SK-N-SH treated with all-trans-retinoic acid at 6 μM for 48 hours (cell line): ENCODE measurements around the gene TCF23.

ENCODE experiments used
- ATAC-seq: fragments of 200-7000 bp; cut with Tn5 transposase; 3 replicates; pipeline ENCODE4 v1.9.1; 2020; ENCODE audit warnings: mild to moderate bottlenecking, moderate library complexity
- ARNTL ChIP-seq: fragments of 450-650 bp; formaldehyde crosslinking; IDR thresholded peaks from 2 replicates; pipeline ENCODE4 v1.5.0; 2020; ENCODE audit warnings: low read depth, mild to moderate bottlenecking, moderate library complexity, borderline replicate concordance
- BACH2 ChIP-seq: fragments of 250-450 bp; sonication (Bioruptor Pico); IDR thresholded peaks from 2 replicates; pipeline ENCODE4 v1.9.0; 2021; ENCODE audit warnings: mild to moderate bottlenecking, borderline replicate concordance
- CREB5 ChIP-seq: fragments of 250-450 bp; sonication (Bioruptor Pico); IDR thresholded peaks from 2 replicates; pipeline ENCODE4 v1.5.1; 2020; ENCODE audit warnings: low read depth, mild to moderate bottlenecking, moderate library complexity
- CSDC2 ChIP-seq: fragments of 250-450 bp; sonication (Bioruptor Pico); IDR thresholded peaks from 2 replicates; pipeline ENCODE4 v1.5.0; 2020; ENCODE audit warnings: mild to moderate bottlenecking, moderate library complexity
- CSRNP3 ChIP-seq: fragments of 250-450 bp; sonication (Bioruptor Pico); IDR thresholded peaks from 2 replicates; pipeline ENCODE4 v1.5.1; 2021; ENCODE audit warnings: mild to moderate bottlenecking, moderate library complexity
- GLIS3 ChIP-seq: fragments of 250-450 bp; sonication (Bioruptor Pico); IDR thresholded peaks from 2 replicates; pipeline ENCODE4 v1.5.0; 2020; ENCODE audit warnings: mild to moderate bottlenecking, moderate library complexity
- ISL1 ChIP-seq: fragments of 250-450 bp; sonication (Bioruptor Pico); IDR thresholded peaks from 2 replicates; pipeline ENCODE4 v2.1.2; 2022; ENCODE audit warnings: mild to moderate bottlenecking, moderate library complexity
- OSR1 ChIP-seq: fragments of 250-450 bp; sonication (Bioruptor Pico); IDR thresholded peaks from 2 replicates; pipeline ENCODE4 v1.8.0; 2022; ENCODE audit warnings: moderate library complexity, mild to moderate bottlenecking, inconsistent platforms
- PATZ1 ChIP-seq: fragments of 250-450 bp; sonication (Bioruptor Pico); IDR thresholded peaks from 2 replicates; pipeline ENCODE4 v1.8.0; 2020; ENCODE audit warnings: mild to moderate bottlenecking, moderate library complexity, borderline replicate concordance
- POU6F1 ChIP-seq: fragments of 250-450 bp; sonication (Bioruptor Pico); IDR thresholded peaks from 2 replicates; pipeline ENCODE4 v1.8.0; 2021; ENCODE audit warnings: low read depth, mild to moderate bottlenecking, moderate library complexity, borderline replicate concordance
- PPARA ChIP-seq: fragments of 250-450 bp; sonication (Bioruptor Pico); IDR thresholded peaks from 2 replicates; pipeline ENCODE4 v1.5.0; 2020; ENCODE audit warnings: mild to moderate bottlenecking, borderline replicate concordance
- RARB ChIP-seq: fragments of 250-450 bp; sonication (Bioruptor Pico); IDR thresholded peaks from 2 replicates; pipeline ENCODE4 v1.8.0; 2021; ENCODE audit warnings: mild to moderate bottlenecking, moderate library complexity
- SNAI2 ChIP-seq: fragments of 250-450 bp; sonication (Bioruptor Pico); IDR thresholded peaks from 2 replicates; pipeline ENCODE4 v1.5.0; 2020; ENCODE audit warnings: mild to moderate bottlenecking, moderate library complexity
- TCF4 ChIP-seq: fragments of 250-450 bp; sonication (Bioruptor Pico); IDR thresholded peaks from 2 replicates; pipeline ENCODE4 v1.8.0; 2021; ENCODE audit warnings: mild to moderate bottlenecking, moderate library complexity, borderline replicate concordance
- TOX ChIP-seq: fragments of 250-450 bp; sonication (Bioruptor Pico); IDR thresholded peaks from 2 replicates; pipeline ENCODE4 v1.8.0; 2021; ENCODE audit warnings: mild to moderate bottlenecking, moderate library complexity, borderline replicate concordance
- TSHZ2 ChIP-seq: fragments of 250-450 bp; sonication (Bioruptor Pico); IDR thresholded peaks from 2 replicates; pipeline ENCODE4 v1.5.0; 2020; ENCODE audit warnings: mild to moderate bottlenecking, moderate library complexity
- ZC3H10 ChIP-seq: fragments of 250-450 bp; sonication (Bioruptor Pico); IDR thresholded peaks from 2 replicates; pipeline ENCODE4 v1.5.1; 2021; ENCODE audit warnings: mild to moderate bottlenecking, moderate library complexity
- ZFP30 ChIP-seq: fragments of 450-650 bp; formaldehyde crosslinking; IDR thresholded peaks from 2 replicates; pipeline ENCODE4 v1.5.0; 2022; ENCODE audit warnings: mild to moderate bottlenecking, moderate library complexity
- ZNF565 ChIP-seq: fragments of 450-650 bp; formaldehyde crosslinking; conservative IDR thresholded peaks from 2 replicates; pipeline ENCODE4 v1.5.0; 2020; ENCODE audit warnings: low read depth, mild to moderate bottlenecking, moderate library complexity
- ZNF70 ChIP-seq: fragments of 450-650 bp; formaldehyde crosslinking; IDR thresholded peaks from 2 replicates; pipeline ENCODE4 v1.5.0; 2020; ENCODE audit warnings: mild to moderate bottlenecking, moderate library complexity

TCF23 gene

GRCh38 chr2:27133905-27134780 is 14.7 kb upstream of the TCF23 start, which contains the start of gene PREB:
PREB (minus strand) TSS chr2:27134636; CDS start chr2:27134421, 215 bp downstream.
- peak; percentile 97 for ATAC-seq
- no peak for TF ChIP-seq CSRNP3 (CRISPR knock-in tag)
- TF ChIP-seq RARB (CRISPR knock-in tag) = no peak
- no peak for TF ChIP-seq ZNF565
- no peak for TF ChIP-seq PATZ1 (CRISPR knock-in tag)
- no peak for TF ChIP-seq CSDC2
- no peak for TF ChIP-seq GLIS3
- no peak for TF ChIP-seq TOX (CRISPR knock-in tag)
- TF ChIP-seq BACH2 = no peak
- no peak for TF ChIP-seq POU6F1 (CRISPR knock-in tag)
- TF ChIP-seq, all 23 proteins: peak for 0

- no peak for ATAC-seq
- TF ChIP-seq TOX (CRISPR knock-in tag) = no peak
- TF ChIP-seq ZFP30 (CRISPR knock-in tag) = no peak
- no peak for TF ChIP-seq CREB5
- TF ChIP-seq TSHZ2 (CRISPR knock-in tag) = no peak
- no peak for TF ChIP-seq GLIS3
- no peak for TF ChIP-seq ZNF565
- no peak for TF ChIP-seq ZNF70 (CRISPR knock-in tag)
- no peak for TF ChIP-seq PATZ1 (CRISPR knock-in tag)
- TF ChIP-seq OSR1 (CRISPR knock-in tag) = no peak
- TF ChIP-seq ARNTL = no peak
- no peak for TF ChIP-seq BACH2
- no peak for TF ChIP-seq TCF4 (CRISPR knock-in tag)
- TF ChIP-seq PPARA (CRISPR knock-in tag) = no peak
- no peak for TF ChIP-seq ISL1 (CRISPR knock-in tag)
- no peak for TF ChIP-seq SNAI2 (CRISPR knock-in tag)
- no peak for TF ChIP-seq ZC3H10 (CRISPR knock-in tag)
- no peak for TF ChIP-seq POU6F1 (CRISPR knock-in tag)
Observed at GRCh38 chr2:27134781-27135477, 13.9 kb upstream of the TCF23 start.
